K562 (cell line): ENCODE measurements around the gene FAM53C. TPM values are rescaled to one million over a fixed set of nuclear protein-coding genes. Genes with fewer than 3 reads are reported as not detected.

Experiments
- ARID2 ChIP-seq: fragments of 450-650 bp; IDR thresholded peaks from 2 replicates; pipeline ENCODE4 v1.6.1; 2017; ENCODE audit warnings: antibody characterized with exemption, mild to moderate bottlenecking
- BCL6 ChIP-seq: fragments of 250-450 bp; sonication (Bioruptor Pico); IDR thresholded peaks from 2 replicates; pipeline ENCODE4 v1.4.0; 2020
- CREM ChIP-seq: IDR thresholded peaks from 2 replicates; pipeline ENCODE4 v1.6.1; 2014; ENCODE audit warnings: antibody characterized with exemption, low read depth
- ELF2 ChIP-seq: fragments of 250-450 bp; sonication (Bioruptor Pico); IDR thresholded peaks from 2 replicates; pipeline ENCODE4 v1.5.0; 2021; ENCODE audit warnings: mild to moderate bottlenecking
- FOXP1 ChIP-seq: sonication (generic); formaldehyde crosslinking; IDR thresholded peaks from 2 replicates; pipeline ENCODE4 v1.8.0; 2022; ENCODE audit warnings: mild to moderate bottlenecking, missing genetic modification reagents
- JUNB ChIP-seq: fragments of 450-650 bp; formaldehyde crosslinking; conservative IDR thresholded peaks from 2 replicates; pipeline ENCODE4 v1.4.0; 2020; ENCODE audit warnings: mild to moderate bottlenecking
- MCM7 ChIP-seq, 2 experiments: fragments of 450-650 bp; IDR thresholded peaks; 2 replicates each; pipeline ENCODE4 v1.6.1; 2016 to 2018
- NR2F6 ChIP-seq: fragments of 450-650 bp; formaldehyde crosslinking; IDR thresholded peaks from 2 replicates; pipeline ENCODE4 v1.4.0; 2020; ENCODE audit warnings: mild to moderate bottlenecking
- PCBP1 ChIP-seq: fragments of 200-400 bp; formaldehyde crosslinking; IDR thresholded peaks from 2 replicates; pipeline ENCODE4 v1.6.1; 2018; ENCODE audit warnings: mild to moderate bottlenecking, low read depth, low read length; ENCODE audit not compliant: poor library complexity, severe bottlenecking
- PHF20 ChIP-seq: fragments of 450-650 bp; IDR thresholded peaks from 2 replicates; pipeline ENCODE4 v1.6.1; 2018; ENCODE audit not compliant: partially characterized antibody
- POLR2H ChIP-seq: IDR thresholded peaks from 2 replicates; pipeline ENCODE4 v1.6.1; 2016; ENCODE audit warnings: missing genetic modification characterization, low read depth, mild to moderate bottlenecking, control low read depth, missing compliant biosample characterization, moderate library complexity
- RHOXF2B ChIP-seq: fragments of 250-450 bp; sonication (Bioruptor Pico); conservative IDR thresholded peaks from 2 replicates; pipeline ENCODE4 v1.5.1; 2021
- SRF ChIP-seq, 2 experiments: fragments of 250-450, 450-650 bp in 1 of 2; sonication (Bioruptor Pico) in 1 of 2; sonication (generic) in 1 of 2; formaldehyde crosslinking; IDR thresholded peaks; 2 replicates each; pipeline versions ENCODE4 v1.5.0 to v1.5.1; 2020 to 2022; ENCODE audit warnings: mild to moderate bottlenecking in 1 of 2, missing genetic modification reagents in 1 of 2
- TEAD2 ChIP-seq: fragments of 450-650 bp; IDR thresholded peaks from 2 replicates; pipeline ENCODE4 v1.6.1; 2016; ENCODE audit warnings: missing genetic modification characterization, control low read depth, missing compliant biosample characterization
- U2AF1 ChIP-seq: fragments of 200-400 bp; formaldehyde crosslinking; optimal IDR thresholded peaks from 2 replicates; pipeline ENCODE3; 2017; ENCODE audit warnings: mild to moderate bottlenecking, low read depth, low read length, moderate library complexity
- ZC3H4 ChIP-seq: sonication (generic); formaldehyde crosslinking; IDR thresholded peaks from 2 replicates; pipeline ENCODE4 v1.9.0; 2021; ENCODE audit warnings: missing genetic modification reagents, borderline replicate concordance
- ZKSCAN3 ChIP-seq: fragments of 250-450 bp; sonication (Bioruptor Pico); IDR thresholded peaks from 2 replicates; pipeline ENCODE4 v1.4.0; 2020
- ZNF224 ChIP-seq: sonication (generic); formaldehyde crosslinking; IDR thresholded peaks from 2 replicates; pipeline ENCODE4 v1.8.0; 2022; ENCODE audit warnings: mild to moderate bottlenecking, missing genetic modification reagents
- ZNF644 ChIP-seq: fragments of 200-800 bp; sonication (Bioruptor generic); IDR thresholded peaks from 2 replicates; pipeline ENCODE4 v1.6.1; 2016; ENCODE audit warnings: low read depth, missing genetic modification characterization, missing compliant biosample characterization
- ZNF75A ChIP-seq: fragments of 450-650 bp; formaldehyde crosslinking; IDR thresholded peaks from 2 replicates; pipeline ENCODE4 v1.4.0; 2020; ENCODE audit warnings: mild to moderate bottlenecking
- polyA plus RNA-seq, 8 experiments: library from polyadenylated mRNA; depleted of rRNA in 4 of 8; stranded (reverse) in 5 of 8; unstranded in 3 of 8; fragments of >200 nt; fragmentation: Nextera tagmentation in 2 of 8; fragmentation: Illumina TruSeq in 1 of 8; extraction: Ambion mirVana in 2 of 8; extraction: Trizol in 1 of 8; gene quantifications; 2 replicates each; pipeline versions ENCODE4 v1.2.1 to v1.2.3, GENCODE V29; 2011 to 2014; ENCODE audit warnings: inconsistent platforms in 1 of 8, missing spikeins in 1 of 8
- total RNA-seq, 7 experiments: library from RNA; depleted of rRNA in 6 of 7; stranded (reverse); fragments of >200 nt in 6 of 7; fragmentation: Illumina TruSeq in 2 of 7; extraction: Trizol in 2 of 7; gene quantifications; 2 replicates each; pipeline versions ENCODE4 v1.2.1 to v1.2.3, GENCODE V29; 2011 to 2021; ENCODE audit warnings: low replicate concordance in 1 of 7
- TF ChIP-seq, protein P1 (sequence below): sonication (generic); formaldehyde crosslinking; IDR thresholded peaks from 2 replicates; pipeline ENCODE4 v1.8.0; 2022; ENCODE audit warnings: mild to moderate bottlenecking, missing genetic modification reagents
- TF ChIP-seq, protein P2 (sequence below): fragments of 250-450 bp; sonication (Bioruptor Pico); IDR thresholded peaks from 2 replicates; pipeline ENCODE4 v1.8.0; 2022; ENCODE audit warnings: moderate library complexity, mild to moderate bottlenecking, inconsistent platforms
- TF ChIP-seq, protein P3 (sequence below): sonication (generic); formaldehyde crosslinking; IDR thresholded peaks from 2 replicates; pipeline ENCODE4 v1.9.0; 2022; ENCODE audit warnings: mild to moderate bottlenecking, missing genetic modification reagents
- TF ChIP-seq, protein P4 (sequence below): fragments of 450-650 bp; conservative IDR thresholded peaks from 2 replicates; pipeline ENCODE4 v1.6.1; 2016; ENCODE audit warnings: missing genetic modification characterization, low read depth, mild to moderate bottlenecking, missing compliant biosample characterization, moderate library complexity
- TF ChIP-seq, protein P5 (sequence below): fragments of 250-450 bp; sonication (Bioruptor Pico); IDR thresholded peaks from 2 replicates; pipeline ENCODE4 v1.8.0; 2022; ENCODE audit warnings: moderate library complexity, mild to moderate bottlenecking, inconsistent platforms

FAM53C gene
- total and polyA plus RNA-seq, 9 of the 15 experiments (the other 6 are each of a cell fraction or from before 2014, with no cell fraction given) = 9.7 to 38.5 (median 25.2) TPM

DNA sequence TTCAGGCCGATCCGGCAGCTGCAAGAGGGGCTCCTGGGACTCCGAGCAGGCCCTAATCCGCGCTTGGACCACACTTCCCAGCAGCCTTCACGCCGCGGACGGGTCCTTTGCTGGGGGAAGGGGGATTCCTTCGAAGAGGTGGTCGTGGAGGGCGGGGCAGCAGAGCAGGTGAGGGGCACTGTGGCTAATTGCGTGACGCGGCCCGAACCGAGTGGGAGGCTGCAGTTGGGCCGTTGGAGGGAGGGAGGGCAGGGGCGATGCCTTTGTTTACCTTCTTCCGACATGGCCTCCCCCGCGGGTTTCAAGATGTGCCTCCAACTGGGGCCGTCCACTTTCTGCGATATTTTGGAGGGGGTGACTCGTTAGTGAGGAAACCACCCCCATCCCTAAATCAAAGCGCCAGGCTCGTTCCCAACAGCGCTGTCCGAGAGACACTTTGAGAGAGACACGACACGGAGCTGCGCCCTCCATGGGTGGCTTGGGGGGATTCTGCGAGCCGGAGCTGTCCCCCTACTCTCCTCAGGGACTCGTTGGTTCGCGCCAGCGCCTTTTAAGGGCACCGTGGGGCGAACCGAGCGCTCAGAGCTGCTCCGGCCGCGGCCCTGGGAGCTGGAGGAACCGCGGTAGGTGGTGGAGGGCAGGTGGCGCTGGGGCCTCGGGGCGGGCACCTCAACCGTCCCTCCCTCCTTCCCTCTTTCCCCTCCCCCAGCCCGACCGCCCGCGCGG is at the start of gene FAM53C (continued):
- TF ChIP-seq, protein P1, sequence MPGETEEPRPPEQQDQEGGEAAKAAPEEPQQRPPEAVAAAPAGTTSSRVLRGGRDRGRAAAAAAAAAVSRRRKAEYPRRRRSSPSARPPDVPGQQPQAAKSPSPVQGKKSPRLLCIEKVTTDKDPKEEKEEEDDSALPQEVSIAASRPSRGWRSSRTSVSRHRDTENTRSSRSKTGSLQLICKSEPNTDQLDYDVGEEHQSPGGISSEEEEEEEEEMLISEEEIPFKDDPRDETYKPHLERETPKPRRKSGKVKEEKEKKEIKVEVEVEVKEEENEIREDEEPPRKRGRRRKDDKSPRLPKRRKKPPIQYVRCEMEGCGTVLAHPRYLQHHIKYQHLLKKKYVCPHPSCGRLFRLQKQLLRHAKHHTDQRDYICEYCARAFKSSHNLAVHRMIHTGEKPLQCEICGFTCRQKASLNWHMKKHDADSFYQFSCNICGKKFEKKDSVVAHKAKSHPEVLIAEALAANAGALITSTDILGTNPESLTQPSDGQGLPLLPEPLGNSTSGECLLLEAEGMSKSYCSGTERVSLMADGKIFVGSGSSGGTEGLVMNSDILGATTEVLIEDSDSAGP (CRISPR knock-in tag) = no peak
- TF ChIP-seq, protein P2, sequence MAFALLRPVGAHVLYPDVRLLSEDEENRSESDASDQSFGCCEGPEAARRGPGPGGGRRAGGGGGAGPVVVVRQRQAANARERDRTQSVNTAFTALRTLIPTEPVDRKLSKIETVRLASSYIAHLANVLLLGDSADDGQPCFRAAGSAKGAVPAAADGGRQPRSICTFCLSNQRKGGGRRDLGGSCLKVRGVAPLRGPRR (CRISPR knock-in tag) = no peak
- TF ChIP-seq FOXP1 (CRISPR knock-in tag) (peak; percentile 94; the same call in 1 of the 2 replicates), ZC3H4 (CRISPR knock-in tag) (no peak), ARID2 (no peak), ZNF224 (CRISPR knock-in tag) (no peak), BCL6 (no peak), SRF (CRISPR knock-in tag; IDR thresholded peaks at IDR 0.05) (peak; percentile 74 to 95; a peak in 3 of 4 replicates), POLR2H (peak; percentile 98), RHOXF2B (CRISPR knock-in tag) (no peak), U2AF1 (peak; percentile 99), ZKSCAN3 (CRISPR knock-in tag) (no peak), ZNF644 (tag) (no peak), JUNB (CRISPR knock-in tag) (no peak), PHF20 (peak; percentile 55), ELF2 (CRISPR knock-in tag) (no peak), CREM (peak; percentile 71), ZNF75A (CRISPR knock-in tag) (no peak), MCM7 (IDR thresholded peaks at IDR 0.05) (no peak), PCBP1 (peak; percentile 99), TEAD2 (tag) (0 out of 2 replicates have a peak, but pooled peaks have one; percentile 28), NR2F6 (CRISPR knock-in tag) (no peak)
- TF ChIP-seq, protein P3, sequence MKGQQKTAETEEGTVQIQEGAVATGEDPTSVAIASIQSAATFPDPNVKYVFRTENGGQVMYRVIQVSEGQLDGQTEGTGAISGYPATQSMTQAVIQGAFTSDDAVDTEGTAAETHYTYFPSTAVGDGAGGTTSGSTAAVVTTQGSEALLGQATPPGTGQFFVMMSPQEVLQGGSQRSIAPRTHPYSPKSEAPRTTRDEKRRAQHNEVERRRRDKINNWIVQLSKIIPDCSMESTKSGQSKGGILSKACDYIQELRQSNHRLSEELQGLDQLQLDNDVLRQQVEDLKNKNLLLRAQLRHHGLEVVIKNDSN (CRISPR knock-in tag) = no peak; the same call in 1 of the 2 replicates
- TF ChIP-seq, protein P4, sequence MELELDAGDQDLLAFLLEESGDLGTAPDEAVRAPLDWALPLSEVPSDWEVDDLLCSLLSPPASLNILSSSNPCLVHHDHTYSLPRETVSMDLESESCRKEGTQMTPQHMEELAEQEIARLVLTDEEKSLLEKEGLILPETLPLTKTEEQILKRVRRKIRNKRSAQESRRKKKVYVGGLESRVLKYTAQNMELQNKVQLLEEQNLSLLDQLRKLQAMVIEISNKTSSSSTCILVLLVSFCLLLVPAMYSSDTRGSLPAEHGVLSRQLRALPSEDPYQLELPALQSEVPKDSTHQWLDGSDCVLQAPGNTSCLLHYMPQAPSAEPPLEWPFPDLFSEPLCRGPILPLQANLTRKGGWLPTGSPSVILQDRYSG (tag) = peak; percentile 43; the same call in 1 of the 2 replicates
- TF ChIP-seq, protein P5, sequence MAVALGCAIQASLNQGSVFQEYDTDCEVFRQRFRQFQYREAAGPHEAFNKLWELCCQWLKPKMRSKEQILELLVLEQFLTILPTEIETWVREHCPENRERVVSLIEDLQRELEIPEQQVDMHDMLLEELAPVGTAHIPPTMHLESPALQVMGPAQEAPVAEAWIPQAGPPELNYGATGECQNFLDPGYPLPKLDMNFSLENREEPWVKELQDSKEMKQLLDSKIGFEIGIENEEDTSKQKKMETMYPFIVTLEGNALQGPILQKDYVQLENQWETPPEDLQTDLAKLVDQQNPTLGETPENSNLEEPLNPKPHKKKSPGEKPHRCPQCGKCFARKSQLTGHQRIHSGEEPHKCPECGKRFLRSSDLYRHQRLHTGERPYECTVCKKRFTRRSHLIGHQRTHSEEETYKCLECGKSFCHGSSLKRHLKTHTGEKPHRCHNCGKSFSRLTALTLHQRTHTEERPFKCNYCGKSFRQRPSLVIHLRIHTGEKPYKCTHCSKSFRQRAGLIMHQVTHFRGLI (CRISPR knock-in tag) = no peak
